ENCODE measurements around the gene PIGR.
"Not testable (repeated sequence)": the region's sequence is repeated elsewhere in the genome, so short reads cannot be mapped to it uniquely, and the experiment has no call there.

Gene PIGR

GRCh38 chr1:206931709-206932108, 14.6 kb downstream of the PIGR start:
- H3K27me3 ChIP-seq (ENCODE audit: control insufficient read depth, insufficient read depth, low read length) = no peaks in the 10 kb centered on the region
- H3K9ac ChIP-seq (ENCODE audit: low read depth, low read length) = no peak overlapping the region
- no peaks in the 10 kb centered on the region for H3K4me1 ChIP-seq (ENCODE audit: control insufficient read depth, insufficient read depth, low read length)
- H3K9me3 ChIP-seq (ENCODE audit: control insufficient read depth, insufficient read depth, low read length) = no peaks in the 10 kb centered on the region
- H3K4me3 ChIP-seq (ENCODE audit: low read depth, low read length) = no peak overlapping the region
- no peak overlapping the region for H3K27ac ChIP-seq (ENCODE audit: low read depth, low read length)
- H3K36me3 ChIP-seq (ENCODE audit: control insufficient read depth, insufficient read depth, low read length) = no peaks in the 10 kb centered on the region

GRCh38 chr1:206930210-206930798, 16.0 kb downstream of the PIGR start:
- H3K36me3 ChIP-seq (ENCODE audit: control insufficient read depth, insufficient read depth, low read length) = no peaks in the 10 kb centered on the region
- no peak overlapping the region for H3K9ac ChIP-seq (ENCODE audit: low read depth, low read length)
- no peak overlapping the region for H3K27ac ChIP-seq (ENCODE audit: low read depth, low read length)
- H3K27me3 ChIP-seq (ENCODE audit: control insufficient read depth, insufficient read depth, low read length) = no peaks in the 10 kb centered on the region
- no peaks in the 10 kb centered on the region for H3K4me1 ChIP-seq (ENCODE audit: control insufficient read depth, insufficient read depth, low read length)
- no peaks in the 10 kb centered on the region for H3K9me3 ChIP-seq (ENCODE audit: control insufficient read depth, insufficient read depth, low read length)
- H3K4me3 ChIP-seq (ENCODE audit: low read depth, low read length) = no peak overlapping the region

- Histone ChIP-seq H3K36me3 (ENCODE audit: control insufficient read depth, insufficient read depth, low read length) (no peaks in the 10 kb centered on the region), H3K27me3 (ENCODE audit: control insufficient read depth, insufficient read depth, low read length) (no peaks in the 10 kb centered on the region), H3K9ac (ENCODE audit: low read depth, low read length) (no peak overlapping the region), H3K27ac (ENCODE audit: low read depth, low read length) (no peak overlapping the region), H3K4me3 (ENCODE audit: low read depth, low read length) (no peak overlapping the region), H3K4me1 (ENCODE audit: control insufficient read depth, insufficient read depth, low read length) (no peaks in the 10 kb centered on the region), H3K9me3 (ENCODE audit: control insufficient read depth, insufficient read depth, low read length) (no peaks in the 10 kb centered on the region)
These were observed 16.7 kb downstream of the PIGR start for GRCh38 chr1:206929524-206929923.

- Histone ChIP-seq H3K36me3 (ENCODE audit: control insufficient read depth, insufficient read depth, low read length) (no peaks in the 10 kb centered on the region), H3K9me3 (ENCODE audit: control insufficient read depth, insufficient read depth, low read length) (no peaks in the 10 kb centered on the region), H3K9ac (ENCODE audit: low read depth, low read length) (no peak overlapping the region), H3K4me3 (ENCODE audit: low read depth, low read length) (no peak overlapping the region), H3K27ac (ENCODE audit: low read depth, low read length) (no peak overlapping the region), H3K4me1 (ENCODE audit: control insufficient read depth, insufficient read depth, low read length) (no peaks in the 10 kb centered on the region), H3K27me3 (ENCODE audit: control insufficient read depth, insufficient read depth, low read length) (no peaks in the 10 kb centered on the region)
These were observed 20.0 kb downstream of the PIGR start for GRCh38 chr1:206926286-206926685.

GRCh38 chr1:206925106-206925736, 21.0 kb downstream of the PIGR start:
- no peak overlapping the region for H3K27ac ChIP-seq (ENCODE audit: low read depth, low read length)
- H3K9ac ChIP-seq (ENCODE audit: low read depth, low read length) = no peak overlapping the region
- H3K4me1 ChIP-seq (ENCODE audit: control insufficient read depth, insufficient read depth, low read length) = no peaks in the 10 kb centered on the region
- no peaks in the 10 kb centered on the region for H3K27me3 ChIP-seq (ENCODE audit: control insufficient read depth, insufficient read depth, low read length)
- no peak overlapping the region for H3K4me3 ChIP-seq (ENCODE audit: low read depth, low read length)
- H3K9me3 ChIP-seq (ENCODE audit: control insufficient read depth, insufficient read depth, low read length) = no peaks in the 10 kb centered on the region
- H3K36me3 ChIP-seq (ENCODE audit: control insufficient read depth, insufficient read depth, low read length) = no peaks in the 10 kb centered on the region

GRCh38 chr1:206924592-206925105, 21.6 kb downstream of the PIGR start:
- H3K4me3 ChIP-seq (ENCODE audit: low read depth, low read length) = no peak overlapping the region
- H3K4me1 ChIP-seq (ENCODE audit: control insufficient read depth, insufficient read depth, low read length) = no peaks in the 10 kb centered on the region

GRCh38 chr1:206923961-206924557, 22.2 kb downstream of the PIGR start:
- H3K9me3 ChIP-seq (ENCODE audit: control insufficient read depth, insufficient read depth, low read length); H3K36me3 ChIP-seq (ENCODE audit: control insufficient read depth, insufficient read depth, low read length); H3K4me3 ChIP-seq (ENCODE audit: low read depth, low read length); H3K27ac ChIP-seq (ENCODE audit: low read depth, low read length); H3K4me1 ChIP-seq (ENCODE audit: control insufficient read depth, insufficient read depth, low read length); H3K27me3 ChIP-seq (ENCODE audit: control insufficient read depth, insufficient read depth, low read length); H3K9ac ChIP-seq (ENCODE audit: low read depth, low read length): not testable (repeated sequence)

More at GRCh38 chr1:206924592-206925105, 21.6 kb downstream of the PIGR start:
- Histone ChIP-seq H3K9ac (ENCODE audit: low read depth, low read length) (no peak overlapping the region), H3K27me3 (ENCODE audit: control insufficient read depth, insufficient read depth, low read length) (no peaks in the 10 kb centered on the region), H3K27ac (ENCODE audit: low read depth, low read length) (no peak overlapping the region), H3K36me3 (ENCODE audit: control insufficient read depth, insufficient read depth, low read length) (no peaks in the 10 kb centered on the region), H3K9me3 (ENCODE audit: control insufficient read depth, insufficient read depth, low read length) (no peaks in the 10 kb centered on the region)

- Histone ChIP-seq H3K27ac (ENCODE audit: low read depth, low read length) (no peak overlapping the region), H3K36me3 (ENCODE audit: control insufficient read depth, insufficient read depth, low read length) (no peaks in the 10 kb centered on the region), H3K4me3 (ENCODE audit: low read depth, low read length) (no peak overlapping the region), H3K27me3 (ENCODE audit: control insufficient read depth, insufficient read depth, low read length) (no peaks in the 10 kb centered on the region), H3K4me1 (ENCODE audit: control insufficient read depth, insufficient read depth, low read length) (no peaks in the 10 kb centered on the region), H3K9me3 (ENCODE audit: control insufficient read depth, insufficient read depth, low read length) (no peaks in the 10 kb centered on the region), H3K9ac (ENCODE audit: low read depth, low read length) (no peak overlapping the region)
These were observed 23.0 kb downstream of the PIGR start for GRCh38 chr1:206923009-206923960.

- Histone ChIP-seq H3K27me3 (ENCODE audit: control insufficient read depth, insufficient read depth, low read length) (no peaks in the 10 kb centered on the region), H3K36me3 (ENCODE audit: control insufficient read depth, insufficient read depth, low read length) (no peaks in the 10 kb centered on the region), H3K27ac (ENCODE audit: low read depth, low read length) (no peak overlapping the region), H3K9me3 (ENCODE audit: control insufficient read depth, insufficient read depth, low read length) (no peaks in the 10 kb centered on the region), H3K9ac (ENCODE audit: low read depth, low read length) (no peak overlapping the region), H3K4me1 (ENCODE audit: control insufficient read depth, insufficient read depth, low read length) (no peaks in the 10 kb centered on the region), H3K4me3 (ENCODE audit: low read depth, low read length) (no peak overlapping the region)
These were observed 23.7 kb downstream of the PIGR start for GRCh38 chr1:206922524-206922923.

- Histone ChIP-seq H3K36me3 (ENCODE audit: control insufficient read depth, insufficient read depth, low read length) (no peaks in the 10 kb centered on the region), H3K4me3 (ENCODE audit: low read depth, low read length) (no peak within 1 kb of the TSS), H3K9me3 (ENCODE audit: control insufficient read depth, insufficient read depth, low read length) (no peaks in the 10 kb centered on the region), H3K9ac (ENCODE audit: low read depth, low read length) (no peak within 1 kb of the TSS), H3K27ac (ENCODE audit: low read depth, low read length) (no peak within 1 kb of the TSS), H3K4me1 (ENCODE audit: control insufficient read depth, insufficient read depth, low read length) (no peaks in the 10 kb centered on the region), H3K27me3 (ENCODE audit: control insufficient read depth, insufficient read depth, low read length) (no peaks in the 10 kb centered on the region)
These were observed 24.4 kb downstream of the PIGR start, which contains the start of gene FCMR for GRCh38 chr1:206921772-206922265. TSS of gene FCMR (minus strand) at chr1:206921941. CDS start at chr1:206921854, 87 bp downstream.
